IPS-NIHi7 (cell line): ENCODE results near the gene PMFBP1.
"Not testable (repeated sequence)": the region's sequence is repeated elsewhere in the genome, so short reads cannot be mapped to it uniquely, and the experiment has no call there.

Source experiments
- DNase-seq: peaks from one replicate; pipeline ENCODE4 v3.0.0; 2012; ENCODE audit warnings: mixed read lengths; ENCODE audit errors: extremely low spot score

Gene PMFBP1

GRCh38 chr16:72107371-72107770 lies 64.6 kb downstream of the PMFBP1 start:
- DNase-seq: no peak

- DNase-seq: no peak
Observed at GRCh38 chr16:72105978-72106377, 66.0 kb downstream of the PMFBP1 start.

GRCh38 chr16:72104905-72105304 lies 67.0 kb downstream of the PMFBP1 start:
- DNase-seq: no peak

- DNase-seq: no peak
Observed at GRCh38 chr16:72101195-72101594, 70.8 kb downstream of the PMFBP1 start.

- DNase-seq: peak; percentile 85
Observed at GRCh38 chr16:72099377-72099818, 72.6 kb downstream of the PMFBP1 start.

- DNase-seq: no peak
Observed at GRCh38 chr16:72098936-72099335, 73.0 kb downstream of the PMFBP1 start.

- no peak for DNase-seq
Observed at GRCh38 chr16:72094266-72094610, 77.7 kb downstream of the PMFBP1 start.

GRCh38 chr16:72093448-72094265 lies 78.3 kb downstream of the PMFBP1 start, which contains the start of the genes DHX38 and TXNL4B:
TSS of gene DHX38 (plus strand) at chr16:72093847. CDS start at chr16:72096158, 2,311 bp downstream.
TSS of gene TXNL4B (minus strand) at chr16:72093620. CDS start at chr16:72090749, 2,871 bp downstream.
- DNase-seq: peak; percentile 99

- no peak for DNase-seq
Observed at GRCh38 chr16:72092832-72093447, 79.0 kb downstream of the PMFBP1 start.

GRCh38 chr16:72091217-72091616 lies 80.7 kb downstream of the PMFBP1 start:
- DNase-seq: no peak

GRCh38 chr16:72085002-72085401 lies 87.0 kb downstream of the PMFBP1 start:
- no peak for DNase-seq

- no peak for DNase-seq
Observed at GRCh38 chr16:72084445-72084844, 87.5 kb downstream of the PMFBP1 start.

GRCh38 chr16:72083778-72084404 lies 88.1 kb downstream of the PMFBP1 start:
- DNase-seq: no peak

GRCh38 chr16:72076991-72077706 lies 94.8 kb downstream of the PMFBP1 start:
- not testable (repeated sequence) for DNase-seq

GRCh38 chr16:72075067-72075466 lies 96.9 kb downstream of the PMFBP1 start:
- not testable (repeated sequence) for DNase-seq

GRCh38 chr16:72073560-72074230 lies 98.3 kb downstream of the PMFBP1 start:
- DNase-seq: no peak

GRCh38 chr16:72072514-72073342 lies 99.2 kb downstream of the PMFBP1 start:
- no peak for DNase-seq
